CD4-positive, alpha-beta T cell treated with Interleukin-4 for 4 hours (primary cell): Measurements from ENCODE around the gene GLIS2.
"Not testable (repeated sequence)": the region's sequence is repeated elsewhere in the genome, so short reads cannot be mapped to it uniquely, and the experiment has no call there.

ENCODE experiments used
- DNase-seq: peaks from one replicate; pipeline ENCODE4 v3.0.0-alpha.2; 2020

Gene GLIS2

DNA sequence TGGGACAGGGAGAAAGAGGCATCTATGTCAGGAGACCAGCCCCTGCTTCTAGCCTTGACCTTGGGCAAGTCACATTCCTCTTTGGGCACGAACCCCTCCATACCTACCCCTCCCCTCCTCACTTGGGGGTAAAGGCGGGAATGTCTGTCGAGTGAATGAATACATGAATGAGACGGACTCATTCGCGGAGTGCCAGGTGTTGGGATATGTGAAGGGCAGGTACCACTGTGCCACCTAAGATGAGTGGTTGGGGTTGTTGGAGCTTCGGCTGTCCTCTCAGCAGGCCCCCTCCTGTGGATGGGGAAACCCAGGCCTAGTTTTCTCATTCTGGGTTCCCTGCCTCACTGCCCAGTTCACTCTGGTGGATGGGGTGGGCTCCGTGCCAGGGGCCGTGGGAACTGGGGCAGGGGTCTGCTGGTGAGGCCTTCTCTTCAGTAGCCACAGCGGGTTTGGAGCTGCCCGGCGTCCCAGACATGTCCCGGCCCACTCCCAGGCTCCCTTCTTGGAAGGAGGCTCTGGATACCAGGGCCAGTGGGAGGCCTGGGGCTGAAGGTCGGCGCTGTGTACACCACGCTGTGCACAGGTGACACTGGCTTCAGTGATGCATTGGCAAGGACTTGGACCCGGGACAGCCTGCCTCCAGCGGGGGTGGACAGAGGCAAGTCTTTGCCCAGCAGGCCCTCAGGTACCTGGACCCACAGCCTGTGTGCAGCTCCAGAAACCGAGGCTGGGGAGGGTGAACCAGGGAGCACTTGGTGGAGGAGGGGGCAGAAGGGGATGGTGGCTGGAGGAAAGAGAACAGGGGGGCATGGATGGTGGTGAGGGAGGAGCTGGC lies 5.6 kb downstream of the GLIS2 start:
- no peak for DNase-seq

DNA sequence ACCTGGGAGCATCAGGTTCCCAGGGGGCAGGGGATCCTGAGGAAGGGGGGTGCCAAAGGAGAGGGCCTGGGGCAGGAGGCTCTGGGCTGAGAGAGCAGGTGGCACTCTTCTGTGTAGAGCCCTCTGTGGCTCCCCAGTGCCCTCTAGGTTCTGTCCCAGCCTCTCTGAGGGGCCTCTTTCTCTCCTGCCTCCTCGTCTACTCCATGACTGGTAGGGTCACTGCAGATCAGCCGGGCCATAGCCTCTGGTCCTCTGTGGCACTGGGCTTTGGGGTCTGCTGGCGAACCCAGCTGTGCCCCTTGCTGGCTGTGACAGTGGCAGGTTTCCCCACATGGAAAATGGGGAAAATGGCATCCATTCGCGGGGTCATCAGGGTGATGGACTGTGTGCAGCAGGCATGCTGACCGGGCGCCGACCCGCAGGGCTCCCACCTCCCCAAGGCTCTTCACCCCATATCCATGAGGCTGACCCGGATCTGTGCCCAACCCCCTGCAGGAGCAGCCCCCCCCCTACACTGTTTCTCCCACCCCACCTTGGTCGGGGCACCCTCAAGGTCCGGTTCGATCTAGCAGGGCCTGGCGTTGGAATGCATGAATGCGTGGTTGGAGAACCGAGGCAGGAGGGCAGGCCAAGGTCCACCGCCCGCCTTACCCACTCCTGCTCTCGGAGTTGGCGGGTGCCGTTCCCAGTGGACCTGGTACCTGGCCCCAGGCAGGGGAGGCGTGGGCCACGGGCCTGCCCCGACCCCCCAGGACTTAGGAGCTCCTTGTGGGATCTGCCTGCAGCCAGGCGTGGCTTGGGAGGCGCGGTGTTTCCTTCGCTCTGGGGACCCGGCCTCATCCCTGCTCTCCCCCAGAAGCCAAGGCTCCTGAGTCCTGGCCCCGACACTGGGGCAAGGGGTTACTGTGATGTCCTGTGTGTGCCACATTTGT lies 6.5 kb downstream of the GLIS2 start:
- no peak for DNase-seq

DNA sequence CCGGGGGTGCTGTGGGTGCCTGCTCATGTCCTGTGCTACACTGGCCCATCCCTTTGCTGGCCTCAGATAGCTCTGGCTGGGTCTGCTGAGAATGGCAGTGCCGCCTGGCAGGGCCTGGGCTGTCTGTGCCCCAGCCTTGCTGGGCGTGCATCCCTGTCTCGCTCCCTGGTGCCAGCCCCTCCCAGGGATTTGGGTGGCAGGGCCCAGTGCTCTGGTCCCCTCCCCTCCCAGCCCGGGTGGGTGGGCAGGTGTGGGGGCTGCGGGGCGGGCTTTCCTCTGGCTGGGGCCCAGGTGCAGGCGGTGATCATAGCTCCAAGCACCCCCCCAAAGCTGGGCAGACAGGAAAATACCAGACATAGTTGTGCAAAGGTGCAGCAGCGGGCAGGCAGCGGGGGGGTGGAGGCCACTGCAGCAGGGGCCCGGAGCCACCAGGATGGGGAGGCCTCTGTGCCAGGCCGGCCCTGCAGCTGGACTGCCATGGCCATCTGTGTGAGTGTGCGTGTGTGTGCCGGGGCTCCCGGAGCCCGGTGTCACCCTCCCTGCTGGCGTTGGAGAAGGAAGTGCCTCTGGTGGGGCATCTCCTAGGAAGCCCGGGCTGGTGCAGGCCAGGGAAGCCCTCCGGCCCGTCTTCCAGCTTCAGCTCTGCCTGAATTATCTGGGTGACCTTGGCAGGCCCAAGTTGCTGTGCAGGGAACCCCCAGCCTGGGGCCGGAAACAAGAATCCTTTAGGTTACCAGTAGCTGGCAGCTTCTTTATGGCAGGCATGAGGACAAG lies 7.4 kb downstream of the GLIS2 start:
- DNase-seq: no peak

DNA sequence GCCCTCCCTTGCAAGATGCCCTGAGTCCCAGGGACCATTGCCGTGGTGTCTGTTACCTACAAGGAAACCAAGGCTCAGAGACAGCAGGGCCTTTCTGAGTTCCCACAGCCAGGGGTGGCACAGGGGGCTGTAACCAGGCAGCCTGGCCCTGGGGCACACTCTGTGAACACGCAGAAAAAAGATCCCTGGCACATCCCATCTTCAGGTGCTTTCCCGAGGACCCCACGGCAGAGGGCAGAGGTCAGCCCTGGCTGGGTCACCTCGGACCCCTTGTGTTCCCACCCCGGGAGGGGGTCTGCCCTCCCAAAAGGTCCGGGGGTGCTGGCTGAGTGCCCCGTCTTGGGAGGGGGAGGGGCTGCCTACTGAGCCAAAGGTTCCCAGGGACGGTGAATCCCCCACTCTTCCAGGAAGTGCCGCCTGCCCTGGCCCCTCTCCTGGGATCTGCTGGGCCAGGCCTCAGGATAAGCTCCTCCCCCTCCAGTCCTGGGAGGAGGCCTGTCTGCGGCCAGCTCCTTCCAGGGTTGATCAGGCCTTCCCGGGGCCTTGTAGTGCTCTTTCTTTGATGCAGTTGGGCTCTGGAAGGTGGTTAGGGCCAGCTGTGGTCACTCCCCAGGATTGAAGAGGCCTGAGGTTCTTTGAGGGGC lies 8.1 kb downstream of the GLIS2 start:
- DNase-seq: no peak

DNA sequence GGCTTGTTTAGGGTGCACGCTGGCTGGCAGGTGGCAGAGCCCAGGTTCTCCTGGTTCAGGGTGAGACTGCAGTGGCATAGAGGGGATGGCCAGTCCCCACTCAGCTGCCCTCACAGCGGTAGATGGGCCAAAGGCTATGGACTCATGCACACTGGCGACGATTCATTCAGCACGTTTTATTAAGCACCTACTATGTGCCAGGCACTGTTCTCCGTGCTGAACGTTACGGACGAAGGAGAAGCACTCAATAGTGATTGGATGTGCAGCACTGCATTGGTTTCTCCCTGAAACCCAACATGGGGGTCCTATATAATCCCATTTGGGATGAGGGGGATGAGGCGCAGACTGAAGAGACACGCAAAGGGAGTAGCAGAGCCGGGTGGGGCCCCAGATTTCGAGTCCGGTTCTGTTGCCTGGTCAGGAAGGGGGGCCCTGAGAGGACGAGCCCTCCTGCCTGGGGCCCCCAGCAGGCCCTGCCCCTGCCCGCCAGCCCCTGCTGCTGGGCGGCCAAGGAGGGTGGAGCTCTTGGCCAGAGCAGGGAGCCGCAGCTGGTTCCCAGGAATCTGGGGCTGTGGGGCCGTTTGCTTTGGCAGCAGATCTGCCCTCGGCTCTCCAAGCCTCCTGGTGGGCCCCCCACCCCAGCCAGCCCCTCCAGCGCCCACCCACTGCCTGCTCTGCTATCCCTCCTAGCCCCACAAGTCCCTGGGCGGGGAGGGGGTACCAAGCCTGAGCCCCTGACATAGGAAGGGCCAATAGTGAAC lies 8.8 kb downstream of the GLIS2 start:
- DNase-seq: no peak

GRCh38 chr16:4325253-4325758 lies 9.4 kb downstream of the GLIS2 start:
- no peak for DNase-seq

DNA sequence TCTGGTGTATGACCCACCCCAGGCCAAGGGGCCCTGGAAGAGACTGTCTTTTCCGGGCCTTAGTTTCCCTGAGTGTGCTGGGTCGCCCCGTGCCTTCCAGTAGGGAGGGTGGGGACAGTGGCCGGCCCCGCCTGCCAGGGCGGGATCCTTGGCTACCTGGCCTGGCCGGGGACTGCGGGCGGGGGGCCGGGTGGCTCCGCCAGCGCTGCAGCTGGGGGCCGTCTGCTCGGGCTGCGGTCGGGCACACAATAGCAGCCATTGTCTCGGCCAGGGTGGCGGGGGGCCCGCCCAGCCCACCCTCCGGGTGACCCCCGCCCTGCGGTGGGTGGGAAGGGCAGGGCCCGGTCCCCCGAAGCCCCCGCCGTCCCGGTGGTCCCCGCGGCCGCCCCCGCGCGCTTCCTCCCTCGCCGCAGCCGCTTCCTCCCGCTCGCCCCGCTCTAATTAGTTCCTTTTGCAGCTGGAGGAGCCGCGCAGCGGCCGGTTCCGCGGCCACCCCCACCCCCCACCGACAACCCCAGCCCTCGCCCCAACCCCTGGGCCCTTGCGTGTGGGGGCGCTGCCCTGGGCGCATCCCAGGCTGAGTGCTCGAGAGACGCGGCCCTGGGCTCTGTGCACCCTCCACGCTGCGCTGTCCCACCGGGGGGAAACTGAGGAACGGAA lies 11.6 kb downstream of the GLIS2 start:
- DNase-seq: no peak

DNA sequence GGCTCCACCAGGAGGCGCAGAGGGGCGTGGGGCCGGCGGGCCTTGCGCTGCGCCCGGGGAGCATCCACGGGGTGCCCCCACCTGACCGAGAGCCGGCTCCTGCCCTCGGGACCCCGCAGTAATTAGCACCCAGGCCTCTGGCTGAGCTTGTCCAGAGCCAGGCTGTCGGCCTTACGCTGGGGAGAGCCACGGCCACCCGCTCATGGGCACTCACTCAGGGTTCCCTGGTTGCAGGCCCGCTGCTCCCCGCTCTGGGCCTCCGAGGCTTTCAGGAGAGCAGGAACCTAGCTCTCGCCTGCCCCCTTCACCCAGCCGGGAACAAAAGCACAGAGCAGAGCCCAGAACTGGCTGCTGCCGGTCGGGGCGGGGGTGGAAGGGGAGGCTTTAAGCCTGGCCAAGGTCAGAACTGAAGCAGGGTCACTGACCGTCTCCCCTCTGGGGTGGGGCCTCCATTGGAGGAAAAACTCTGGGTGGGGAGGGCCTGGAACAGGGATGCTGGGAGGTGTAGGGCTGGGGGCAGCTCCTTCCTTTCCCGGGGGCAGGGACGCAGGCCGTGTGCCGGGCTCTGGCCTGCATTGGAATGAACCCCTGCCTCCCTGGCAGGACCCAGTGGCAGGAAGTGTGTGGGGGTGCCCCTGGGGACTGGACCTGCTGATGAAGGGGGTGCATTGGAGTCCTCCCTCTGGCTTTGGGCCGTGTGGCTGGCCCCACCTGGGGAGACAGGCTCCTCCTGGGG lies 12.3 kb downstream of the GLIS2 start:
- no peak for DNase-seq

DNA sequence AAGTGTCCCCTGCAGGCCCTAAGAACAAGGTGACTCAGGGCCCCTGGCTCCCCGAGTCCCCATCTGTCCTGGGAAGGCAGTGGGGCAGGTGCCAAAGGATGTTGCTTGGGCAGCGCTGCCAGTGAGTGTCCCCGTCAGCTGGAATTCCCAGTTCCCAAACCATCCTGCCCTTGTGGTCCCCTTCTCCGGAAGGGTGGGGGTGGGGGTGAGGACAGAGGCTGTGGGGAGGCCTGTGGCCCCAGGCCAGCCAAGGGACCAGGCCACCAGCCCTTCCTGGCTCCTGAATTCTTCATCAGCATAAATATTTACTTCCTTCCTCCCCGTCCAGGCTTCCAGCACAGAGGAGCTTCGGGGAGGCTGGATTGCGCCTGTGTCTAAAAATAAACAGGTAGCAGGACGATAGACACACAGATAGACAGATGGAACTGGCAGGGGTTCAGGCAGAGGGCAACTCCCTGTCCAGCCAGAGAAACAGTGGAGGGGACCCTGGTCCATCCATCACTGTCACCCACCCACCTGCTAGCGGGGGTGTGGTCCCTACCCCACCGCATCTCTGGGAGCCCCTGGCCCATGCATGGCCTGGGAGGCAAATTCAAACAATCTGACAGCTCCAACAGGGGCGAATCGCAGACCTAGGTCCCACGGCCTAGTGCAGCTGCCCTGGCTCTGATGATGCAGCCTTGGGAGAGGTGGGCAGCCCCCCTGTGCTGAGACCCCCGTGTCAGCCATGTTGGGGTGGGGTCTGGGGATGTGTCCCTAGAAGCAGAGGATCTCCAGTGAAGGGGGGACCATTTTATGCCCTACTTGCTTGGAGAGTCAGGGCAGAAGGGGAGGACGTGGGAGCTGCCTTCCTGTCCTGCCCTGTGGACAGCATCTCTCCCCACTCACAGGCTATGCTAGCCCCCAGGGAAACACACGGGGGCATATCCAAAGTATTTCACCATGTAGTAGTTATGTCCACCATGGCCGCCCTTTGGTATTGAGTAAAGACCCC lies 13.2 kb downstream of the GLIS2 start:
- no peak for DNase-seq

GRCh38 chr16:4330277-4330874 lies 14.5 kb downstream of the GLIS2 start:
- peak; percentile 57 for DNase-seq

DNA sequence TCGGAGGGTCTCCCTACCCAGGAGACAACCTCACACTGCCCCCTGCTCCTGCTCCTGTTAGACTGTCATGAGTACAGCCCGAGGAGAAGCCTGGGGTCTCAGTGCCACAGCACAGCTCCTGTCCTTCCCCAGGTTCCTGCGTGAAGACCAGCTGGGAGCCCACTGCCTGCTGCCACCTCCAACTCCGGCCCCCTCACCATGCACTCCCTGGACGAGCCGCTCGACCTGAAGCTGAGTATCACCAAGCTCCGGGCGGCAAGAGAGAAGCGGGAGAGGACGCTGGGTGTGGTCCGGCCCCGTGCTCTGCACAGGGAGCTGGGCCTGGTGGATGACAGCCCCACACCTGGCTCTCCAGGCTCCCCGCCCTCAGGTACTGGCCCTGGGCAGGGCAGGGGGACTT lies 16.2 kb downstream of the GLIS2 start:
- no peak for DNase-seq

GRCh38 chr16:4332623-4333307 lies 16.9 kb downstream of the GLIS2 start:
- DNase-seq: no peak

- DNase-seq: no peak
Observed at GRCh38 chr16:4333308-4333638, 17.4 kb downstream of the GLIS2 start.

- not testable (repeated sequence) for DNase-seq
Observed at GRCh38 chr16:4333714-4334113, 17.8 kb downstream of the GLIS2 start.

DNA sequence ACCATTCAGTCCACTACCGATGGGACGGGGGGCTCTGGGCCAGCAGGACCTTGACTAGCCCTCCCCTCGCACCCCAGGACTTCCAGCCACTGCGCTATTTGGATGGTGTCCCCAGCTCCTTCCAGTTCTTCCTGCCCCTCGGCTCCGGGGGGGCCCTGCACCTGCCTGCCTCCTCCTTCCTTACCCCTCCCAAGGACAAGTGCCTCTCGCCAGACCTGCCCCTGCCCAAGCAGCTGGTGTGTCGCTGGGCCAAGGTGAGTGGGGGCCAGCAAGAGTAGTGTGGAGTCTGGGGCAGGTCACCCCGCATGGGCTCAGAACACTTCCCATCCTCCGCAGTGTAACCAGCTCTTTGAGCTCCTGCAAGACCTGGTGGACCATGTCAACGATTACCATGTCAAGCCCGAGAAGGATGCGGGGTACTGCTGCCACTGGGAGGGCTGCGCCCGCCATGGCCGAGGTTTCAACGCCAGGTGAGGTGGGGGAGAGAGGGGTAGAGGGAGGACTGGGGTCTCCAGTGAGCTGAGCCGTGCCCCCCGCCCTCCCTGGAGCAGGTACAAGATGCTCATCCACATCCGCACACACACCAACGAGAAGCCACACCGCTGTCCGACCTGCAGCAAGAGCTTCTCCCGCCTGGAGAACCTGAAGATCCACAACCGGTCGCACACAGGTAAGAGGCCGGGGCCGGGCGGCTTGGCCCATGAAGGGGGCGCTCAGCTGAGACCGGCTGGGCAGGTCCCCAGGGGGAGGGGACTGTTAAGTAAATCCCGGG lies 19.0 kb downstream of the GLIS2 start:
- no peak for DNase-seq

DNA sequence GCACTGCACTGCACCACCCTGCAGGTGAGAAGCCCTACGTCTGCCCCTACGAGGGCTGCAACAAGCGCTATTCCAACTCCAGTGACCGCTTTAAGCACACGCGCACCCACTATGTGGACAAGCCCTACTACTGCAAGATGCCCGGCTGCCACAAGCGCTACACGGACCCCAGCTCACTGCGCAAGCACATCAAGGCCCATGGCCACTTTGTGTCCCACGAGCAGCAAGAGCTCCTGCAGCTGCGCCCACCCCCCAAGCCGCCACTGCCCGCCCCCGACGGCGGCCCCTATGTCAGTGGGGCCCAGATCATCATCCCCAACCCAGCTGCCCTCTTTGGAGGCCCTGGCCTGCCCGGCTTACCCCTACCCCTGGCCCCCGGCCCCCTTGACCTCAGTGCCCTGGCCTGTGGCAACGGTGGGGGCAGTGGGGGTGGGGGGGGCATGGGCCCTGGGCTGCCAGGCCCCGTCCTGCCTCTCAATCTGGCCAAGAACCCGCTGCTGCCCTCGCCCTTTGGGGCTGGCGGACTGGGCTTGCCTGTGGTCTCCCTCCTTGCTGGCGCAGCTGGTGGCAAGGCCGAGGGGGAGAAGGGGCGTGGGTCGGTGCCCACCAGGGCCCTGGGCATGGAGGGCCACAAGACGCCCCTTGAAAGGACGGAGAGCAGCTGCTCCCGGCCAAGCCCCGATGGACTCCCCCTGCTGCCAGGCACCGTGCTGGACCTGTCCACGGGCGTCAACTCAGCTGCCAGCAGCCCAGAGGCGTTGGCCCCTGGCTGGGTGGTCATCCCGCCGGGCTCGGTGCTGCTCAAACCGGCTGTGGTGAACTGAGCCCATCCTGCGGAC lies 21.1 kb downstream of the GLIS2 start:
- no peak for DNase-seq
